Fibroblast of lung (primary cell): ENCODE results near the gene COMT.

Experiments
- EZH2 ChIP-seq: IDR thresholded peaks from 2 replicates; pipeline ENCODE4 v1.5.1; 2012; ENCODE audit warnings: low read length, control low read depth, mild to moderate bottlenecking; ENCODE audit errors: missing control alignments
- TF ChIP-seq, protein P1 (sequence below), 2 donors: IDR thresholded peaks in 1 of 2; conservative IDR thresholded peaks in 1 of 2; 1 replicate in 1 of 2; 2 replicates in 1 of 2; pipeline ENCODE4 v1.5.1; 2011 to 2012; ENCODE audit warnings: low read length in 2 of 2, control low read depth in 1 of 2, inconsistent platforms in 1 of 2, low read depth in 1 of 2, mild to moderate bottlenecking in 1 of 2

DNA sequence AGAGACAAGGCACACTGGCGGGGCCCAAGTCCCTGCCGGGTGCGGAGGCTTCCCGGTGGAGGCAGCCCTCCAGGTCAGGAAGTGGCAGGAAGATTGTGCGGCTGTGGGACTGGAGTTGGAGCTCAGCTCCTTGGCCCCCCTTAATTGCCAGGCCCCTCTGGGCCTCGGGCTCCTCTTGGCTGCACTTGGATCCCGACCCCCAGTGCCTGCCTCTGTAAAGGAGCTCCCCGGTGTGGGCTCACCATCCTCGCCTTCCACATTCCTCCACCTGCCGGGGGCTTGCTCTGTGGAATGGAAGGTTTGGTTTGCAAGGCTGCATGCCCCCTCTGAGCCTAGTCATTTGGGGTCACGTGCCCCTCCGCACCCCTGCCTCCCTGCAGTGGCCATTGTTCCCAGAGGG lies 38.1 kb upstream of the COMT start:
- TF ChIP-seq, protein P1, sequence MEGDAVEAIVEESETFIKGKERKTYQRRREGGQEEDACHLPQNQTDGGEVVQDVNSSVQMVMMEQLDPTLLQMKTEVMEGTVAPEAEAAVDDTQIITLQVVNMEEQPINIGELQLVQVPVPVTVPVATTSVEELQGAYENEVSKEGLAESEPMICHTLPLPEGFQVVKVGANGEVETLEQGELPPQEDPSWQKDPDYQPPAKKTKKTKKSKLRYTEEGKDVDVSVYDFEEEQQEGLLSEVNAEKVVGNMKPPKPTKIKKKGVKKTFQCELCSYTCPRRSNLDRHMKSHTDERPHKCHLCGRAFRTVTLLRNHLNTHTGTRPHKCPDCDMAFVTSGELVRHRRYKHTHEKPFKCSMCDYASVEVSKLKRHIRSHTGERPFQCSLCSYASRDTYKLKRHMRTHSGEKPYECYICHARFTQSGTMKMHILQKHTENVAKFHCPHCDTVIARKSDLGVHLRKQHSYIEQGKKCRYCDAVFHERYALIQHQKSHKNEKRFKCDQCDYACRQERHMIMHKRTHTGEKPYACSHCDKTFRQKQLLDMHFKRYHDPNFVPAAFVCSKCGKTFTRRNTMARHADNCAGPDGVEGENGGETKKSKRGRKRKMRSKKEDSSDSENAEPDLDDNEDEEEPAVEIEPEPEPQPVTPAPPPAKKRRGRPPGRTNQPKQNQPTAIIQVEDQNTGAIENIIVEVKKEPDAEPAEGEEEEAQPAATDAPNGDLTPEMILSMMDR (conservative IDR thresholded peaks at IDR 0.05 in 1 of 2, IDR thresholded peaks at IDR 0.05 in 1 of 2; ENCODE audit: low read depth in 1 of 2, low read length in 2 of 2) = no peak
- TF ChIP-seq EZH2 = no peak
